GM19455 (cell line): ENCODE data around the gene RC3H1.
"Not testable (repeated sequence)": the region's sequence is repeated elsewhere in the genome, so short reads cannot be mapped to it uniquely, and the experiment has no call there.

Source experiments
- ATAC-seq: cut with Tn5 transposase; IDR thresholded peaks from one replicate; pipeline ENCODE4 v1.9.1; 2021; ENCODE audit not compliant: unreplicated experiment

Gene RC3H1

GRCh38 chr1:174022080-174022975 is at the start of gene RC3H1:
TSS of gene RC3H1 (minus strand) at chr1:174022357. CDS start at chr1:173992985, 29,372 bp downstream.
- ATAC-seq: peak; percentile 92

GRCh38 chr1:174070614-174071013 is 48.5 kb upstream of the RC3H1 start:
- no peak for ATAC-seq

- no peak for ATAC-seq
Measured at GRCh38 chr1:174068000-174068399, 45.8 kb upstream of the RC3H1 start.

GRCh38 chr1:174060090-174060489 is 37.9 kb upstream of the RC3H1 start:
- no peak for ATAC-seq

GRCh38 chr1:174058624-174059023 is 36.5 kb upstream of the RC3H1 start:
- ATAC-seq: no peak

GRCh38 chr1:174056609-174057008 is 34.5 kb upstream of the RC3H1 start:
- ATAC-seq: not testable (repeated sequence)

GRCh38 chr1:174055797-174056196 is 33.6 kb upstream of the RC3H1 start:
- ATAC-seq: not testable (repeated sequence)

- ATAC-seq: no peak
Measured at GRCh38 chr1:174053826-174054225, 31.7 kb upstream of the RC3H1 start.

GRCh38 chr1:174052621-174053020 is 30.5 kb upstream of the RC3H1 start:
- no peak for ATAC-seq

GRCh38 chr1:174051956-174052355 is 29.8 kb upstream of the RC3H1 start:
- ATAC-seq: no peak

GRCh38 chr1:174049514-174049913 is 27.4 kb upstream of the RC3H1 start:
- no peak for ATAC-seq

GRCh38 chr1:174044418-174045222 is 22.5 kb upstream of the RC3H1 start:
- ATAC-seq: no peak

- not testable (repeated sequence) for ATAC-seq
Measured at GRCh38 chr1:174042509-174042908, 20.4 kb upstream of the RC3H1 start.

- no peak for ATAC-seq
Measured at GRCh38 chr1:174041369-174041768, 19.2 kb upstream of the RC3H1 start.

- no peak for ATAC-seq
Measured at GRCh38 chr1:174040387-174040786, 18.2 kb upstream of the RC3H1 start.

GRCh38 chr1:174039027-174039426 is 16.9 kb upstream of the RC3H1 start:
- no peak for ATAC-seq

GRCh38 chr1:174036798-174037197 is 14.6 kb upstream of the RC3H1 start:
- no peak for ATAC-seq

GRCh38 chr1:174036204-174036603 is 14.0 kb upstream of the RC3H1 start:
- no peak for ATAC-seq

GRCh38 chr1:174032671-174033222 is 10.6 kb upstream of the RC3H1 start:
- no peak for ATAC-seq

GRCh38 chr1:174031099-174031498 is 8.9 kb upstream of the RC3H1 start:
- no peak for ATAC-seq

- no peak for ATAC-seq
Measured at GRCh38 chr1:174028495-174028894, 6.3 kb upstream of the RC3H1 start.

GRCh38 chr1:174023440-174023839 is 1.3 kb upstream of the RC3H1 start:
- no peak for ATAC-seq
